ENCODE data around the gene SUSD4. TPM values are rescaled to one million over a fixed set of nuclear protein-coding genes. Genes with fewer than 3 reads are reported as not detected.
A peak's percentile ranks its signal among the peaks of the same experiment; 100 is the strongest.

The SUSD4 gene
- total and polyA plus RNA-seq, 2 of the 4 experiments (the other 2 are of a cell fraction), result 1.8 to 2.7 TPM

- H3K9ac ChIP-seq (ENCODE audit: low read depth, low read length), result no peak overlapping the region
- in situ Hi-C loops (cut with MboI; ENCODE audit: low sequenced_read_pairs), result no loop called here
- CTCF ChIA-PET, result interaction anchor here (0.9 to 2.5 kb wide), 2 partner anchors 31 to 96 kb away, joined by 3 to 9 read pairs; no protein-coding TSS in a partner anchor
These were observed 134.2 kb downstream of the SUSD4 start for GRCh38 chr1:223229756-223230155.

More at GRCh38 chr1:223229756-223230155, 134.2 kb downstream of the SUSD4 start:
- Histone ChIP-seq H4K91ac (ENCODE audit: insufficient read depth, low read depth, low read length) (peak overlapping the region; percentile 95), H3K4me2 (ENCODE audit: low read depth, low read length) (peak overlapping the region; percentile 22), H3K14ac (replicated peaks; ENCODE audit: low read depth, low read length) (peak overlapping the region; percentile 80), H2AFZ (replicated peaks; ENCODE audit: low read length, poor library complexity) (no peak overlapping the region), H3K36me3 (ENCODE audit: control insufficient read depth, insufficient read depth, low read length) (no peaks in the 10 kb centered on the region), H3K23ac (ENCODE audit: low read depth, low read length) (peak overlapping the region; percentile 70; the same call in 1 of the 2 replicates), H3K56ac (ENCODE audit: extremely low read depth, insufficient read depth, low read length) (peak overlapping the region; percentile 37; the same call in 1 of the 2 replicates), H3K9me1 (ENCODE audit: insufficient read depth, low read length) (peaks cover 35% of the 10 kb centered on the region), H2AK9ac (replicated peaks; ENCODE audit: low read depth, low read length, poor library complexity) (no peak overlapping the region), H4K8ac (ENCODE audit: low read depth in 2 of 2, low read length in 2 of 2) (peak overlapping the region; percentile 62 to 83), H3K79me1 (ENCODE audit: low read depth in 1 of 2, low read length in 2 of 2) (peaks cover 0 to 3% of the 10 kb centered on the region in 2 experiments; a peak in 1 of 4 replicates), H3K18ac (ENCODE audit: low read depth, low read length) (peak overlapping the region; percentile 90; the same call in 1 of the 2 replicates), H4K20me1 (ENCODE audit: insufficient read depth, low read length) (no peaks in the 10 kb centered on the region), H3K9me3 (ENCODE audit: control insufficient read depth, insufficient read depth, low read length) (no peaks in the 10 kb centered on the region), H4K5ac (ENCODE audit: low read depth, low read length) (peak overlapping the region; percentile 8; the same call in 1 of the 2 replicates), H3K27ac (ENCODE audit: insufficient read depth, low read length) (peak overlapping the region; percentile 4; the same call in 1 of the 2 replicates), H3K4me3 (ENCODE audit: insufficient read depth, low read depth, low read length) (no peak overlapping the region), H2AK5ac (ENCODE audit: low read depth, low read length) (peak overlapping the region; percentile 94), H3K4me1 (ENCODE audit: control insufficient read depth, insufficient read depth, low read length) (peaks cover 20% of the 10 kb centered on the region), H3K27me3 (ENCODE audit: control insufficient read depth, insufficient read depth, low read length) (no peaks in the 10 kb centered on the region; the same call in 1 of the 2 replicates), H2BK20ac (ENCODE audit: low read depth, low read length) (peak overlapping the region; percentile 94), H2BK5ac (ENCODE audit: low read depth, low read length, poor library complexity, severe bottlenecking) (peak overlapping the region; percentile 88), H2BK15ac (ENCODE audit: low read depth, low read length) (peak overlapping the region; percentile 87; the same call in 2 of the 3 replicates), H2BK120ac (ENCODE audit: low read depth, low read length) (peak overlapping the region; percentile 95), H3K4ac (ENCODE audit: low read depth, low read length) (peak overlapping the region; percentile 93)
- BruUV-seq (replicated peaks), result no TSS peak
- dilution Hi-C loops (cut with HindIII; ENCODE audit: low sequenced_read_pairs, unreplicated experiment) (no loop called here), intact Hi-C loops (cut with micrococcal nuclease) (loop anchor here (5.0 kb wide), 1 partner anchor 183 kb away; no protein-coding TSS in a partner anchor)
- TF ChIP-seq MAFK (IDR thresholded peaks at IDR 0.05; ENCODE audit: low read depth, low read length), result no peak
- no peak for TF ChIP-seq SMC3 (IDR thresholded peaks at IDR 0.05; ENCODE audit: low read depth, low read length)
- no peak for TF ChIP-seq POLR2A (IDR thresholded peaks at IDR 0.05; ENCODE audit: low read depth, low read length)
- TF ChIP-seq, protein P1, sequence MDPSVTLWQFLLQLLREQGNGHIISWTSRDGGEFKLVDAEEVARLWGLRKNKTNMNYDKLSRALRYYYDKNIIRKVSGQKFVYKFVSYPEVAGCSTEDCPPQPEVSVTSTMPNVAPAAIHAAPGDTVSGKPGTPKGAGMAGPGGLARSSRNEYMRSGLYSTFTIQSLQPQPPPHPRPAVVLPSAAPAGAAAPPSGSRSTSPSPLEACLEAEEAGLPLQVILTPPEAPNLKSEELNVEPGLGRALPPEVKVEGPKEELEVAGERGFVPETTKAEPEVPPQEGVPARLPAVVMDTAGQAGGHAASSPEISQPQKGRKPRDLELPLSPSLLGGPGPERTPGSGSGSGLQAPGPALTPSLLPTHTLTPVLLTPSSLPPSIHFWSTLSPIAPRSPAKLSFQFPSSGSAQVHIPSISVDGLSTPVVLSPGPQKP (IDR thresholded peaks at IDR 0.05; ENCODE audit: borderline replicate concordance, low read depth, low read length), result no peak
- DNase-seq, result no peak
- POLR2A ChIA-PET (ENCODE audit: unreplicated experiment), result interaction anchor here (0.7 to 1.0 kb wide), 2 partner anchors 15 kb away, joined by 3 to 8 read pairs; no protein-coding TSS in a partner anchor
- peak; percentile 2 for ATAC-seq (ENCODE audit: low read depth)
- no CpG with 5 or more reads among the region's 3 CpGs for WGBS, 2 experiments (ENCODE audit: extremely low coverage in 2 of 2, insufficient read length in 1 of 2)
